HL-60 (cell line): Measurements from ENCODE around the gene DEGS1.
"Not testable (repeated sequence)": the region's sequence is repeated elsewhere in the genome, so short reads cannot be mapped to it uniquely, and the experiment has no call there.

Experiments
- DNase-seq, 2 experiments: peaks; one replicate each; pipeline ENCODE4 v3.0.0-alpha.2; 2010 to 2020; ENCODE audit warnings: low read depth in 1 of 2, low spot score in 1 of 2
- H3K27ac ChIP-seq: fragments of 250-450 bp; sonication (Bioruptor Pico); replicated peaks from 2 replicates; pipeline ENCODE4 v1.5.1; 2020; ENCODE audit warnings: mild to moderate bottlenecking, moderate library complexity
- H3K27me3 ChIP-seq: fragments of 250-450 bp; sonication (Bioruptor Pico); 2 replicates; pipeline ENCODE4 v1.5.1; 2021; ENCODE audit warnings: mild to moderate bottlenecking, moderate library complexity; ENCODE audit not compliant: insufficient read depth, poor library complexity, severe bottlenecking
- H3K4me3 ChIP-seq: replicated peaks from 2 replicates; pipeline ENCODE4 v1.5.1; 2011; ENCODE audit warnings: mild to moderate bottlenecking, control low read depth, low read length; ENCODE audit not compliant: insufficient read depth
- GABPA ChIP-seq: IDR thresholded peaks from 2 replicates; pipeline ENCODE4 v1.6.1; 2012; ENCODE audit warnings: low read depth
- POLR2AphosphoS5 ChIP-seq: IDR thresholded peaks from 2 replicates; pipeline ENCODE4 v1.6.1; 2012; ENCODE audit warnings: low read depth
- REST ChIP-seq: IDR thresholded peaks from 2 replicates; pipeline ENCODE4 v1.6.1; 2012; ENCODE audit warnings: low read depth; ENCODE audit not compliant: insufficient replicate concordance
- SPI1 ChIP-seq: IDR thresholded peaks from 2 replicates; pipeline ENCODE4 v1.6.1; 2012; ENCODE audit warnings: low read depth, mild to moderate bottlenecking, borderline replicate concordance
- TF ChIP-seq, protein P1 (sequence below): IDR thresholded peaks from one replicate; pipeline ENCODE4 v1.5.1; 2011; ENCODE audit warnings: low read length, control low read depth, inconsistent platforms; ENCODE audit not compliant: insufficient read depth

Gene DEGS1

GRCh38 chr1:224205438-224205840 is 22.4 kb downstream of the DEGS1 start:
- H3K4me3 ChIP-seq: 0 out of 2 replicates have a peak overlapping the region, but pooled peaks have one; percentile 7
- TF ChIP-seq, protein P1, sequence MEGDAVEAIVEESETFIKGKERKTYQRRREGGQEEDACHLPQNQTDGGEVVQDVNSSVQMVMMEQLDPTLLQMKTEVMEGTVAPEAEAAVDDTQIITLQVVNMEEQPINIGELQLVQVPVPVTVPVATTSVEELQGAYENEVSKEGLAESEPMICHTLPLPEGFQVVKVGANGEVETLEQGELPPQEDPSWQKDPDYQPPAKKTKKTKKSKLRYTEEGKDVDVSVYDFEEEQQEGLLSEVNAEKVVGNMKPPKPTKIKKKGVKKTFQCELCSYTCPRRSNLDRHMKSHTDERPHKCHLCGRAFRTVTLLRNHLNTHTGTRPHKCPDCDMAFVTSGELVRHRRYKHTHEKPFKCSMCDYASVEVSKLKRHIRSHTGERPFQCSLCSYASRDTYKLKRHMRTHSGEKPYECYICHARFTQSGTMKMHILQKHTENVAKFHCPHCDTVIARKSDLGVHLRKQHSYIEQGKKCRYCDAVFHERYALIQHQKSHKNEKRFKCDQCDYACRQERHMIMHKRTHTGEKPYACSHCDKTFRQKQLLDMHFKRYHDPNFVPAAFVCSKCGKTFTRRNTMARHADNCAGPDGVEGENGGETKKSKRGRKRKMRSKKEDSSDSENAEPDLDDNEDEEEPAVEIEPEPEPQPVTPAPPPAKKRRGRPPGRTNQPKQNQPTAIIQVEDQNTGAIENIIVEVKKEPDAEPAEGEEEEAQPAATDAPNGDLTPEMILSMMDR: no peak
- peak; percentile 29; the same call in 1 of the 2 replicates for TF ChIP-seq SPI1
- peak; percentile 52 to 77 for DNase-seq
- peak overlapping the region; percentile 40; the same call in 1 of the 2 replicates for H3K27ac ChIP-seq
- H3K27me3 ChIP-seq: no peaks in the 10 kb centered on the region

DNA sequence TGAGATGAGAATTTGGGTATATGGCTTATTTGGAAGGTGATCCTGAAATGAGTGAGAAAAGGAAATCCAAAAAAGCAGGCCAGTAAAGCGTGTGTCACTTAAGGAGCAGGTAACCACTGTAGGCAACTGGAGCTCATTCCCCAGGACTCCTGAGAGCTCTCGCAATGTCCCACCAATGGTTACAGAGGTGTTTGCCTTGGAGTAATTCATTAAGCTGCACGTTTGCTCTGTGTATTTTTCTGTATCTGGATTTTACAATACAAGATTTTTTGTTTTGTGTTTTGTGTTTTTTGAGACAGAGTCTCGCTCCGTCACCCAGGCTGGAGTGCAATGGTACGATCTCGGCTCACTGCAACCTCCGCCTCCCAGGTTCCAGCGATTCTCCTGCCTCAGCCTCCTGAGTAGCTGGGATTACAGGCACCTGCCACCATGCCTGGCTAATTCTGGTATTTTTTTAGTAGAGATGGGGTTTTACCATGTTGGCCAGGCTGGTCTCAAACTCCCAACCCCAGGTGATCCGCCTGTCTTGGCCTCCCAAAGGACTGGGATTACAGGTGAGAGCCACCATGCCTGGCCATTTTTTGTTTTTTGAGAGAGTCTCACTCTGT is 23.0 kb downstream of the DEGS1 start:
- not testable (repeated sequence) for H3K27me3 ChIP-seq, H3K4me3 ChIP-seq, DNase-seq
- peak overlapping the region; percentile 40; the same call in 1 of the 2 replicates for H3K27ac ChIP-seq

GRCh38 chr1:224211206-224211962 is 28.3 kb downstream of the DEGS1 start:
- H3K27ac ChIP-seq: no peak overlapping the region
- no peak for DNase-seq
- H3K27me3 ChIP-seq: no peaks in the 10 kb centered on the region
- TF ChIP-seq, protein P1: no peak
- TF ChIP-seq SPI1 (no peak), GABPA (no peak), REST (no peak), POLR2AphosphoS5 (no peak)
- no peak overlapping the region for H3K4me3 ChIP-seq

GRCh38 chr1:224212618-224213061 is 29.6 kb downstream of the DEGS1 start:
- Histone ChIP-seq H3K4me3 (no peak overlapping the region), H3K27ac (no peak overlapping the region), H3K27me3 (no peaks in the 10 kb centered on the region)
- no peak for TF ChIP-seq REST
- no peak for TF ChIP-seq SPI1
- no peak for TF ChIP-seq POLR2AphosphoS5
- no peak for DNase-seq
